Measurements from ENCODE around the gene TAF9B. TPM values are rescaled to one million over a fixed set of nuclear protein-coding genes. Genes with fewer than 3 reads are reported as not detected.
"Not testable (repeated sequence)": the region's sequence is repeated elsewhere in the genome, so short reads cannot be mapped to it uniquely, and the experiment has no call there.

Gene TAF9B
- total RNA-seq, 1 donor from 2014 or later: 9.3 TPM

- not testable (repeated sequence) for H3K9ac ChIP-seq (ENCODE audit: low read length); H3K27me3 ChIP-seq (ENCODE audit: insufficient read depth, low read length); H3K4me2 ChIP-seq (ENCODE audit: low read length); H3K27ac ChIP-seq (ENCODE audit: low read depth, low read length); H4K20me1 ChIP-seq (ENCODE audit: insufficient read depth, low read length); H3K4me1 Mint-ChIP-seq (ENCODE audit: low read depth, unreplicated experiment); H3K27ac Mint-ChIP-seq (ENCODE audit: unreplicated experiment); H3K4me1 ChIP-seq (ENCODE audit: insufficient read depth, low read length); H2AFZ ChIP-seq (ENCODE audit: low read depth, low read length); H3K27me3 Mint-ChIP-seq (ENCODE audit: low read depth, unreplicated experiment); H3K9me3 ChIP-seq (ENCODE audit: insufficient read depth, low read depth, low read length); FAIRE-seq; H3K9me3 Mint-ChIP-seq (ENCODE audit: unreplicated experiment); H3K4me3 ChIP-seq (ENCODE audit: insufficient read depth, low read depth, low read length); H3K36me3 Mint-ChIP-seq (ENCODE audit: low read depth, unreplicated experiment); H3K4me3 Mint-ChIP-seq (ENCODE audit: unreplicated experiment); H3K79me2 ChIP-seq (ENCODE audit: insufficient read depth, low read length); H3K36me3 ChIP-seq (ENCODE audit: insufficient read depth, low read length); DNase-seq (ENCODE audit: low read depth)
Observed at GRCh38 chrX:78160711-78161110, 21.3 kb upstream of the TAF9B start.

GRCh38 chrX:78157846-78158245, 18.4 kb upstream of the TAF9B start:
- H3K36me3 ChIP-seq (ENCODE audit: insufficient read depth, low read length); H3K4me1 ChIP-seq (ENCODE audit: insufficient read depth, low read length); H3K27ac Mint-ChIP-seq (ENCODE audit: unreplicated experiment); H2AFZ ChIP-seq (ENCODE audit: low read depth, low read length); H3K79me2 ChIP-seq (ENCODE audit: insufficient read depth, low read length); H4K20me1 ChIP-seq (ENCODE audit: insufficient read depth, low read length); H3K27me3 ChIP-seq (ENCODE audit: insufficient read depth, low read length); H3K4me2 ChIP-seq (ENCODE audit: low read length); H3K9me3 ChIP-seq (ENCODE audit: insufficient read depth, low read depth, low read length); H3K9ac ChIP-seq (ENCODE audit: low read length); H3K4me1 Mint-ChIP-seq (ENCODE audit: low read depth, unreplicated experiment); H3K4me3 Mint-ChIP-seq (ENCODE audit: unreplicated experiment); FAIRE-seq; H3K36me3 Mint-ChIP-seq (ENCODE audit: low read depth, unreplicated experiment); DNase-seq (ENCODE audit: low read depth); H3K27ac ChIP-seq (ENCODE audit: low read depth, low read length); H3K9me3 Mint-ChIP-seq (ENCODE audit: unreplicated experiment); H3K27me3 Mint-ChIP-seq (ENCODE audit: low read depth, unreplicated experiment); H3K4me3 ChIP-seq (ENCODE audit: insufficient read depth, low read depth, low read length): not testable (repeated sequence)

- H3K4me1 ChIP-seq (ENCODE audit: insufficient read depth, low read length); FAIRE-seq; H2AFZ ChIP-seq (ENCODE audit: low read depth, low read length); H3K27ac Mint-ChIP-seq (ENCODE audit: unreplicated experiment); H3K27me3 ChIP-seq (ENCODE audit: insufficient read depth, low read length); H3K27ac ChIP-seq (ENCODE audit: low read depth, low read length); H3K36me3 ChIP-seq (ENCODE audit: insufficient read depth, low read length); H3K9ac ChIP-seq (ENCODE audit: low read length); H3K79me2 ChIP-seq (ENCODE audit: insufficient read depth, low read length); H3K4me2 ChIP-seq (ENCODE audit: low read length); H4K20me1 ChIP-seq (ENCODE audit: insufficient read depth, low read length); H3K4me3 ChIP-seq (ENCODE audit: insufficient read depth, low read depth, low read length); H3K36me3 Mint-ChIP-seq (ENCODE audit: low read depth, unreplicated experiment); H3K4me3 Mint-ChIP-seq (ENCODE audit: unreplicated experiment); H3K9me3 ChIP-seq (ENCODE audit: insufficient read depth, low read depth, low read length); H3K4me1 Mint-ChIP-seq (ENCODE audit: low read depth, unreplicated experiment); H3K9me3 Mint-ChIP-seq (ENCODE audit: unreplicated experiment); H3K27me3 Mint-ChIP-seq (ENCODE audit: low read depth, unreplicated experiment); DNase-seq (ENCODE audit: low read depth): not testable (repeated sequence)
Observed at GRCh38 chrX:78157373-78157772, 17.9 kb upstream of the TAF9B start.

GRCh38 chrX:78147002-78147540, 7.6 kb upstream of the TAF9B start:
- not testable (repeated sequence) for H3K79me2 ChIP-seq (ENCODE audit: insufficient read depth, low read length); H4K20me1 ChIP-seq (ENCODE audit: insufficient read depth, low read length); DNase-seq (ENCODE audit: low read depth); H3K9me3 ChIP-seq (ENCODE audit: insufficient read depth, low read depth, low read length); H3K36me3 ChIP-seq (ENCODE audit: insufficient read depth, low read length); H3K36me3 Mint-ChIP-seq (ENCODE audit: low read depth, unreplicated experiment); H3K4me3 ChIP-seq (ENCODE audit: insufficient read depth, low read depth, low read length); H3K27me3 Mint-ChIP-seq (ENCODE audit: low read depth, unreplicated experiment); H2AFZ ChIP-seq (ENCODE audit: low read depth, low read length); H3K9me3 Mint-ChIP-seq (ENCODE audit: unreplicated experiment); H3K27ac ChIP-seq (ENCODE audit: low read depth, low read length); H3K4me3 Mint-ChIP-seq (ENCODE audit: unreplicated experiment); FAIRE-seq; H3K4me1 Mint-ChIP-seq (ENCODE audit: low read depth, unreplicated experiment); H3K4me1 ChIP-seq (ENCODE audit: insufficient read depth, low read length); H3K4me2 ChIP-seq (ENCODE audit: low read length); H3K27ac Mint-ChIP-seq (ENCODE audit: unreplicated experiment); H3K9ac ChIP-seq (ENCODE audit: low read length); H3K27me3 ChIP-seq (ENCODE audit: insufficient read depth, low read length)
